Measurements from ENCODE around the gene SLC22A16.

The SLC22A16 gene

DNA sequence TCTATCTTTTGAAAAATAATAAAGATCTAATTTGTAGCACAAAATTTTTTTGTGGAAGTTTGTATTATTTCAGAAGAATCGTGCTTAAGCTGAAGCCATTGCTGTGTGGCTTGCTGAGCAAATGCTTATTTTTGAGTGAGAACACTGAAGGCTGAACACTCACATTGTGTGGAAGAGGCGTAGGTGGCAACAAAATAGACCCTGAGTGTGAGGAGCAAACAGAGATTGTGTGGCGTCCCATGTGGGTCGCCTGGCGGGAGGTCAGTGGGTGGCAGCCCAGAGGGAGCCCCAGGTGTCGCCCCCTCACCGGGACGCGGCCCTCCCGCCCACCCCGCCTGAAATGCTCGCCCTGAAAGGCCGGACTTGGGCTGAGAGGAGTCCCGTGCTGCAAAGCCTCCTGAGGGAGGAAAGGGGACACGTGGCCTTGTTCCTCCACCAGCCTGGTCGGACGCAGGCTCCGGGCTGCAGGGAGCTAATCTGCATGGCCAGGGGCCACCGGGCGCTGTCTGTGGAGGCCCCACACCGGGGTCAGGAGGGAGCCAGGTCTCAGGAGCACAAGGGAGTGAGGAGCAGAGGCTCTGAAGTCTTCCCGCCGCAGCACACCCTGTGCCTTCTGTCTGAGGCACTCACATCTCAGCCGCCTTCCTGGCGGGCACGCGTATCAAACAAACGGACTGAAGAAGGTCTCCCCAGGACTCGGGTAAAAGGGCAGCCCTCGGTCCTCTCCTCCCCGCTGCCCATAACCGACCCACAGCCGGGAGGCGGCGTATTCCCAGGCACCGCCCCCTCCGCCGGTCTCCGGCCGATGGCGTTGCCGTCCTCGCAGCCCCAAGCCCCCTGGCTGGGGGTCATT is 77.0 kb downstream of the SLC22A16 start:
- no peak for DNase-seq

DNA sequence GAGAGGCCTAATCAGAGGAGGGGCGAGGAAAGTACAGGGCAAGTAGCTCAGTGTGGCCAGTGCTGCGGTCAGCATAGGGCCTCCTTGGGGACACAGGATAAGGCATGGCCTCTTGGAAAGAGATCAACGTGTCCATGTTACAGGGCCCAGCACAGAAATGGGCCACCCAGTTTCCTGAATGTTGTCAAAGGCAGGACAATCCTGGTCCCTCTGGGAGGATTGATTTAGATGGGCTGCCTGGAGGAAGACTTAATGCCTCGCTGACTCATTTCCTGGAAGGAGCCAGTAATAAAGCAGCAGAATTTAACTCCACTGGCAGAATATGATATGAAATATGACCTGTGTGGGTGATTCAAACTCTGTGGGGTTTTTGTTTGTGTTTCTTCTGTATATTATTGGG is 77.6 kb downstream of the SLC22A16 start:
- peak; percentile 36 for DNase-seq

DNA sequence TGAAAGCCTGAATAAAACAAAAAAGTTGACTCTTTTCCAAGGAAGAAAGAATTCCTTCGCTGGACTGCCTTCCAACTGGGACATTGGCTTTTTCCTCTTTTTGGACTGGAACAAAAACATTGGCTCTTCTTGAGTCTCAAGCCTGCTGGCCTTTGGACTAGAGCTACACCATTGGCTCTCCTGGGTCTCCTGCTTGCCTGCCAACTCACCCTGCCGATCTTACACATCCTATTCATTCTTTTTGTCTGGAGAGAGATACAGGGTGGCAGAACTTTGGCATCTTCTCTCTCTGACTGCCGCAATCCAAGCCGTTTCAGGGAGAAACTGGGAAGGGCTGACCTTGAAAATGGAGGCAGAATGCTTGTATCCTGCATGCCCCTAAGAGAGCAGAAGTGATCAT is 81.2 kb downstream of the SLC22A16 start:
- DNase-seq, result no peak

DNA sequence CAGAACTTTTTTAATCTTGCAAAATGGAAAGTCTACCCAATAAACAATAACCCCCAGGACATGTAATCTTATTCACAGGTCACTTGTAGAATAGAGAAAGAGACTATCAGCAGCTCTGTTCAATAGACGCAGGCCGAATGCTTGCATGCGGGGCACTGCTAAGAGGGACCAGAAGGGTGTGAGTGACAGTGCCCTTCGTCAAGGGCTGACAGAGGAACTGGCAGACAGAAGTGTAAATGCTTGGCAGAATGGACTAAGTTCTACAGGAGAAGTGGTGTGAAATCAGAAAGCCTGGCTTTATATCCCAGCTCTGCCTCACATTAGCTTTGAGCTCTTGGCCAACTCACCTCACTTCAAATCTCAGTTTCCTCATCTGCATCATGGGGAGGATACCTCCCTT is 82.0 kb downstream of the SLC22A16 start:
- no peak for DNase-seq

DNA sequence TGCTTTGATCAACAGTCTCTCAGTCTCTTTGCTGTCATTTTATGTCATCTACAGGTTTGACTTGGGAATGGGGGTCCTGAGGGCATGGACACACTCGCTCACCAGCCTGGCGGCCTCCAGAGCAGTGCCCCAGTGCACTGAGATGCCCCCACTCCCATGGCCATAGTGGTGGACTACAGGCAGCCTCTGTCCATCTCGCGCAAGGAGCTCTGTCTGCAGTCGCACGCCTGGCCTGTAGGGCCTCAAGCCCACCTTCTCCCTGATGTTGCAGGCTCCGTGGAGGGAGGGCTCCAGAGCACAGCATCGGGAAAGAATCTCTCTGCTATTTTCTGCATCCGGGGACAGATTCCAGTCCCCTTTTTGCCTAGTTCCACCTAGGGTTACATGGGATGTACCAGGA is 83.7 kb downstream of the SLC22A16 start:
- no peak for DNase-seq

DNA sequence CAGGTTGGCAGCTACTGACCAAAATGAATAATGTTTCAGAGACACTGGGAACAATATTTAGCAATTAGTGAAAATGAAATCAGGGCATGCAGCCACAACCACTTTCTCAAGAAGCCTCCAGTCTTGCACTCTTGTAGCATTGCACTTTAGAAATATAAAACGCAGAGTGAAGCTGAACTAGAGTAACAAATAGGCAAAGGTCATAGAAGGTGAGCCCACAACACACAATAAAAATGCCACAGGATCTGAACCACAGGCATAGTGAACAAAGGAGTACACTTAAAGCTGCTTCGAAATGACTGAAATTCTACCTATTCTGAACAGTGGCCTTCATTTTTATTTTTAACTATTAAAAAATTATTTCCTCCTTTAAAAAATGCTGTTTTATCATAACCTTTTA is 86.0 kb downstream of the SLC22A16 start:
- no peak for DNase-seq

DNA sequence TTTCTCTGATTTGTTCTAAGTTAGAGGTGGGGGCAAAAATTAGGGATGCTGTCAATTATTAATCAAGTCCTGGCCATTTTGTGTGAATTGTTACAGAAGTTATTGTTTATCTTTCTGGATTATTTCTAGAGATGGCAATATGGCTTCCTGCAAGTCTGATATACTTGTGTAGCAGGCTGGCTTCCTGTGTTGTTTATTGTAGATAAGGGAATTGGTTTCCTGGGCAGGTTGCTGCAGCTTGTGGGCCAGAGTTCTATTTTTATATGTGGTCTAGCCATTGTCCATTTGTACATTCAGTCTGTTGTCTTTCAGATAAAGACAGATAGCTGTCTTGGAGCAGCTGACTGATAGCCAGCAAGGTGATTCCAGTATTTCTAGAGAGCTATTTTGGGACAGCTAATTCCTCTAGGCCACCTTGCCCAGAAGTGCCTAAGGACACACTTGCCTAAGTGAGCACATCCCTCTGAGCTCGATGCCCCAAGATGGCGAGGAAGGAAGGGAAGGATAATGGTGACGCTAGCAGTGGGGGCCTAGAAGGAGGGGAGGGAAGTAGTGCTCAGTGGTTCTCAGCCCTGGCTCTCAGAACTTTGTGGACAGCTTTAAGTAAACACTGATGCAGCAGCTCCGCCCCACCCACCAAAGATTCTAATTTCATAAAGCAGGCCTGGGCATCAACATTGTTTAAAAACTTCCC is 86.6 kb downstream of the SLC22A16 start:
- no peak for DNase-seq

DNA sequence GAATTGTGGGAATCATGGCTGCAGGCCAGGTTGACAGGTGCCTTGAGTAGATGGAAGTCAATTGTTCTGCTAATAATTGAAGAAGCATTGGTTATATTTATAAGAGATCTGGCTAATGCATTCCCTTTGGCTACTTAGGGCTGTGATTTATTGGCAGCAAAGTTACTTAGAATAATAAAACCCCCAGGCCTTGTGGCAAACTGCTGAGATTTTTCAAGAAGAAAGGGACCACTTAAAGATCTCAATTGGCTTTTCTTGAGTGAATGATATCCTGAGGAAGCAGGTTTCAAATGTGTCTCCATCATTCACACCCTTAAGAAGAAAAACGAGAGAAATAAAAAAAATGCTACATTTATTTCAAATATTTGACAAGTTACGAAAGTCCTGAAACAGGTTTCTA is 88.4 kb downstream of the SLC22A16 start:
- no peak for DNase-seq

DNA sequence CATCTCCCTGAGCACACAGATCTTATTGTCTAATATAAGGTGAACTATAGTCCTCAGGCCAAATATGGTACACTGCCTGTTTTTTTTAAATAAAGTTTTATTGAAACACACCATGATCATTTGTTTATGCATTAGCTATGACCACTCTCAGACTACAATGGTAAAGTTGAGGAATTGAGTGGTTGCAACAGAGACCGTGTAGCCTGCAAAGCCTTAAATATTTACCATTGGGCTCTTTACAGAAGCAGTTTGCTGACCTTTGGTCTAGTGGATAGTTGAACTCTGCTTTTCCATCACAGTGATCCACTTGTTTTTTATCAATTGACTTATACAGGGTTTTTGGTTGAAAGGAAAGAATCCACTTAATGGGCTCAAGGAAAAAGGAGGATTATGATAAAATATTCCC is 91.0 kb downstream of the SLC22A16 start:
- no peak for DNase-seq

DNA sequence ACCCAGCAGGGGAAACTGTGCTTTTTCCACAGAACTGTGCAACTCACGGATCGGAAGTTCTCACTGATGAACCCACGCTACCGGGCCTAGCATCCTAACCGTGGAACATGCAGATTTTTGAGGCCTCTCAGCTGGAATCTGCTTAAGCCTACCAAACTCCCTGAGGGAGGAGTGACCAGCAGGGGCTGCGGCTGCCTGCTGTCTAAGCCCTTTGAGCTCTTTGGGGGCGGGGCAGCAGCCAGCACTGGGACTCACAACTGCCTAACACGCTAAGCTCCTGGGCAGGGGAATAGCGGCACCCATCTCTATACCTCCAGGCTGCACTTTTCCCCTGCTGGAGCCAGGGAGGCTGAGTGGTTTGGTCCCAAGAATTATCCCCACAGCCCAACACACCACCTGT is 97.9 kb downstream of the SLC22A16 start:
- no peak for DNase-seq

Measured in fibroblast of skin of abdomen (primary cell).